ENCODE data around the gene RYR2.
"Not testable (repeated sequence)": the region's sequence is repeated elsewhere in the genome, so short reads cannot be mapped to it uniquely, and the experiment has no call there.

RYR2 gene

DNA sequence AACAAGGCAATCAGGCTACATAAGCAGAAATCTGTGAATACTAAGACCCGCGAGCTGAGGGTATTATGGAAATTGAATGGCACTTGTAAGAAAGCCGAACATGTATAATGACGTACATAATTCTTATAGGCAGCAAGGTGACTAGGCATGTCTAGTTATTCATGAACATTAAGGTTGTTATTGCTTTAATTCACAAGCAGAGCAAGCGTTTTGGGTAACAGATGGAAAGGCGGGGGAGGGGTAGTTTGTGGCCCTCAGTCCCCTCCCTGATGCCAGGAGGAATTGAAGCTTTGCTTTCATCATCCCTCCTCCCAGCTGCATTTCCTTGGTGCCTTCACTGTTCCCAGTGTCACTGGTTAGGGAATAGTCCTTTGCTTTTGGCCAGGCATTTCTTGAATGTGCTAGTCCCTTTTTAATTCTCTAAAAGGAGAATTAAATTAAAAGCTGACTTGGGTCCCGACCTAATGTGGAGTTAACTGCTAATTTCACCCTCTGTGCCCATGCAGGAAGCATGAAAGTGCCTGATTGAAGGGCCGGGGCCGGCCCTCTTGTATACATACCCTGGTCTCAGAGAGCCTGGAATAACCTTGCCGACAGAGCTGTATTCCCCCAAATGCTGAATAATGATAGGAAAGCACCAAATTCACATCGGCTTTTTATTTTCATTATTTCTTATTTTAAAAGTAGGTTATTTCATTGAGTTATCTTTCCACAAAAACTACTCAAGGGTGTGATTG, 42.5 kb downstream of the RYR2 start:
- no peak for DNase-seq (ENCODE audit: low spot score)

DNA sequence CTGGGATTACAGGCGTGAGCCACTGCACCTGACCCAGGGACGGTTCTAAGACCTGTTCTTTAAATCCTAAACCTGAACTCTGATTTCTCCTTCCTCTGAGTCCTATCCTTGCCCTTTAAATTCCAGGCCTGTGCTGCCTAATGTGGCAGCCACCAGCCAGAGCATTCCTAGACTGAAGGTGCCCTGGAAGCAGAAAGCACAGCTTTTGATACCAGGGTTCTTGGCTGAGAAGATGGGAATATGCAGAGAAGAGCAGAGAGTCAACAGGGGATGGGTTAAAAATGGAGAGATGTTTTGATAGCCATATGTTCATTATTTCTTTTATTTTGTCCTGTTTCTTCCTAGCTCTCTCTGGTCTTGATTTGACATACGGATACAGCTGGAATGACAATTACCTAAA, 49.7 kb downstream of the RYR2 start:
- DNase-seq (ENCODE audit: low spot score), result no peak

DNA sequence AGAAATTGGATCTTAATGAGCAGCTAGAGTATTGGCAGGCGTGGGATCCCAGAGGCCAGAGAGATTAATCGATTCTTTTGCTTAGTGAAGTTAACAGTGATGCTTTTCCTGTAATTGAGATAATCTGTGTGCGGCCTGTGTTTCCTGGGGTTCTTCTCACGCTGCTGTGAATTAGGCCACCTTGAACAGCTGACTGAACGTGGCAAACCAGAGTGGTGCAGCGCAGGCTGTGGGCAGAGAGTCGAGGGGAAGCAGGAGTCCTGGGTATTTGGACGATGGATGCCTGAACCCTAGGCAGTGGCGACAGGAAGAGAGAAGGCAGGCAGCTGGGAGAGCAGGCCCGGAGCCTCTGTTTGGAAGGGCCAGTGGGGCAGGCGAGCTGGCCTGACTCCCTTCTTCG, 51.7 kb downstream of the RYR2 start:
- no peak for DNase-seq (ENCODE audit: low spot score)

DNA sequence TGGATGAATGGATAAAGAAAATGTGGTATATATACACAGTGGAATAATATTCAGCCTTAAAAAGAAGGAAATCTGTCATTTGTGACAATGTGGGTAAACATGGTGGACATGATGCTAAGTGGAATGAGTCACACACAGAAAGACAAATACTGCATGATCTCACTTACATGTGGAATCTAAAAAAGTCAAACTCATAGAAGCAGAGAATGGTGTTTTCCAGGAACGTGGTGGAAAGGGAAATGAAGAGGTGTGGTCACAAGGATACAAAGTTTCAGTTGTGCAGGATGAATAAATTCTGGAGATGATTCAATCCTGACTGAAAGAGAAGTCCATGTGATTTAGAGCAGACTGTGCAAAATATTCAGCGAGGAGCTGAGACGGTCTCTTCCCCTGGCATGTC, 56.6 kb downstream of the RYR2 start:
- no peak for DNase-seq (ENCODE audit: low spot score)

DNA sequence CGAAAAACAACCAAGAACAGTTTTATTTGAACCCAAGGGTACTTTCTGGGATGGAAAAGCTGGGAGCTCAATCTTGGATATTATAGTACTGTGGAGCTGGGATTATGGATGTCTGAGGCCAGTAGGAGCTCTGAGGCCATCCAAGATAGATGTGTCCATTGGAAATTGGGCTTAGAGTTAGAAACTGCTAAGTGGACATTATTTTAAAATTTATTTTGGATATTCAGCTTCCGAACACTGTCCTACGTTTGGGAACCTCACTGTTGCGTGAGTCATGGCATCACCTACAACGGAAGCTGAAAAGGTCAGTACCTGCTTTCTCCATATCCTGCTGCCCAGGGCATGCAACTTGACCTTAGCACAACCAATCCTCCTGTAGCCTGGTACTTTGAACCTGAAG, 61.0 kb downstream of the RYR2 start:
- no peak for DNase-seq (ENCODE audit: low spot score)

DNA sequence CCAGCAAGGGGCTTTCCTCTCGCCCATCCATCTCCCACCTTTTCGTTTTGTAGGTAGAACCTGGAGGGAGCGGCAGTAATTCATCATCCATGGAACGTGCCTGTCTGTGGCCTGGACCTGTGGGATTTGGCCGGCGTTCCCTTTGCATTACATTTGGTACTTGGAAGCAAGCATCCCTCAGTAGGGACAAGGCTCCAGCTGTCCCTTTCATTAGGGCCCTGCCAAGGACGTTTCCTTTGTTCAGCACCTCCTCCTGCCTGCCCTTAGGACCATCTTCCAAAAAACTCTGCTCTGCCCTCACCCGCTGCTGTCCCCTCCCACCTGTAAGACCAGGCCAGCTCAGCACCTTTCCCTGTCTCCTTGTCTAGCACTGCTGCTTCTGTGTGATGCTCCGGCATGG, 62.1 kb downstream of the RYR2 start:
- DNase-seq (ENCODE audit: low spot score), result no peak

DNA sequence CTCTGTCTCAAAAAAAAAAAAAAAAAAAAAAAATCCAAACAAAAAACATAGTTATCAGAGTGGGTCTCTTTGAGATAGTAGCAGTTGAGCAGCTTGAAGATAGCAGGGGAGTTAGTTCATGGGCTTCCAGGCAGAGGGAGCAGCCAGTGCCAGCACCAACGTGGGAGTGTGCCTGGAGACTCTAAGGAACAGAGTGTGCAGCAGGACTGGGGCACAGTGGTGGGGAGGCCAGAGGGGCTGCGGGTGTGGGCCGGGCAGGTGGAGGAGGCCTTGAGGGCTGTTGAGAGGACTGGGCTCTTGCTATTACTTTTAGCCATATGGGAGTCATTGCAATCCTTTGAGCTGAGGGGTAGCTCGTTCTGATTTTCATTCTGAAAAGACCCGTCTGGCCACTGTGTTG, 63.8 kb downstream of the RYR2 start:
- no peak for DNase-seq (ENCODE audit: low spot score)

DNA sequence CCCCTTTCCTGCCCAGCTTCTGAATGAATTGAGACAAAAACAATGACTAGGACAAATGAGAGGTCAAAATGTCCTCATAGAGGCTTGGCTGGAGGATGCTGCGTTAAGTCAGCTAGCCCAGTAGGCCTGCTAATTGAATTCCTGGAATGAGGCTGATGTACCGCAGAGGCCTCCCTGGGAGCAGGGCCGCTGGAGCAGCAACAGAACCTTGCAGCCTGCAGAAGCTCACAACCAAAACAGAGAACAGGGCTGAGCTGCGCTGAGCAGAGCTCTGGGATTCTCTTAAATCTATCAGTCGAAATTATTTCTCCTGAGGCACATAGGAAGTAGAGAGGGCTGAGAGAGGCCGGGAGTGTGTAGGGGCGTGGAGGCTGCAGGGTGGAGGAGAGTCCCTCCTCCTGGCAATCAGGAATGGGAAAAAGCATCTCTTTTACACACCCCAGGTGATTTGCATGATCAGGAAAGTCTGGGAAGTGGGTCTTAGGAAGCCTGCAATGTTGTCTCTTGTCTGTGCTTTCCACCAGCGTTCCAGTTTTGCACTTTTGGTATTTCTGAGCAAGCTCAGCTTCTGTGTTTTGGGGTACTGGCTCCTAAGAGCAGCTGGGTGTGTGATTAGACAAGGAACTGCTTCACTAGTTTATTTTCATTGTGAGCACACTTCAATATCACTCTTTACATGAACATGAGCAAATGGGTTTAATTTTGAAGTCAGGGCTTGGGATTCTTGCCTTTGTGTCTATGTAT, 66.5 kb downstream of the RYR2 start:
- no peak for DNase-seq (ENCODE audit: low spot score)

DNA sequence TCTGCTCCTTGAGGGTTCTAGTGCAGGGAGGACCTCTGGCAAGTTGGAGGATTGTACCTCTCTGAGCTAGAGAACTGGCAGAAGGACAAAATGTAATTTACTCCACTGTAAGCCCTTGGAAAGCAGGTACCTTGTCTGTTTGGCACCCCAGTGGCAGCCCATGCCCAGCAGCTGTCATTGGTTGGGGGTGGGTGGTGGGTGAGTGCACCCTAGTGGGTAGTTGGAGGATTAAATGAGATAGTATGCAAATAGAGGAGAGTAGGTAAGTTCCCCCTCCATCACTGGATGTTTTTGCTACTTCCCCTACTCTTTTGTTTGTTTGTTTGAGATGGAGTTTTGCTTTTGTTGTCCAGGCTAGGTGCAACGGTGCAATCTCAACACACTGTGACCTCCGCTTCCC, 69.8 kb downstream of the RYR2 start:
- no peak for DNase-seq (ENCODE audit: low spot score)

DNA sequence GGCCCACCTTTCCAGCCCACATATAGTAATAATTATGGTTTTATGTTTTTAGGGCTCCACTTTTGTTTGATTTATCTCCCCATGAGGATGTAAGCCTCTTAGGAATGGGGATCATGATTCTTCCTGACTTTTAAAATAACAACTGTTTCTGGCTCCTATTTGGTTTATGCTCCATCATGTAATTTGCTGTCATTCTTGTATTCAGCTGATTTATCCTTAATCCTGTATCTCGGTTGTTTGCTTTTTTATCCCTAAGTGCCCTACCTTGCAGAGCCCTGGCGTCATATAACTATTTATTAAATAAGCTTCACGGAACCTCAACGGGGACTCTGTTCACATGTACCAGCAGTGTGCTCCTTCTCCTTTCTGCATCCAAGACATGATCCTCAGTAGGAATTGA, 70.7 kb downstream of the RYR2 start:
- no peak for DNase-seq (ENCODE audit: low spot score)

DNA sequence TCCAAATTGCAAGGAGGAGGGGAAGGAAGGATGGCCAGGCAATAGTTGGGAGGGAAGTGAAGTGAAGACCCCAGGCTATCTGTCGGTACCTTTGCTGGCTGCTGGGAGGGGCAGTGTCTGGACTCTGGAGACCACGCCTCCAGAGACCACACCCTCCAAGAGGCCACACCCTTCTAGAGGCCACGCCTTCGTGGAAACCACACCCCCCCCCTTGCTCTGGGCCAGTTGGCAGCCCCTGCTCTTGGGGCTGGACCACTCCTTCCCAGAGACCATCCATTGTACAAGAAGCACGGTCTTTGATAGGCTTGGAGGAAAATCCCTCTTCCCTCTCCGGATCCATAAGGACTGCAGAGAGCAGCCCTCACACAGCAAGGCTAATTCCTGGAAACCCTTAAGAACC, 73.1 kb downstream of the RYR2 start:
- DNase-seq (ENCODE audit: low spot score), result no peak

DNA sequence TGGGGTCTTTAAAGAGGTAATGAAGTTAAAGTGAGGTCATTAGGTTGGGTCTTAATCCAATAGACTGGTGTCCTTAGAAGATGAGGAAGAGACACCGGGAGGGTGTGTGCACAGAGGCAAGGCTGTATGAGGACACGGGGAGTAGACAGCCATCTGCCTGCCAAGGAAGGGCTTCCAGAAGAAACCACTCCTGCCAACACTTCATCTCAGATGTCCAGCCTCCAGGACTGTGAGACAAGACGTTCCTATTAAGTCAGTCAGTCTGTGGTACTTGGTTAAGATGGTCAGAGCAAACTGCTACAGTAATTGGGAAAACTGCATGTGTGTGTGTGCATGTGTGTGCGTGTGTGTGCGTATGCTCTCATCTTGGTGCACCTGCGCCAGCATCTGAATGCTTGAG, 77.1 kb downstream of the RYR2 start:
- DNase-seq (ENCODE audit: low spot score), result no peak

DNA sequence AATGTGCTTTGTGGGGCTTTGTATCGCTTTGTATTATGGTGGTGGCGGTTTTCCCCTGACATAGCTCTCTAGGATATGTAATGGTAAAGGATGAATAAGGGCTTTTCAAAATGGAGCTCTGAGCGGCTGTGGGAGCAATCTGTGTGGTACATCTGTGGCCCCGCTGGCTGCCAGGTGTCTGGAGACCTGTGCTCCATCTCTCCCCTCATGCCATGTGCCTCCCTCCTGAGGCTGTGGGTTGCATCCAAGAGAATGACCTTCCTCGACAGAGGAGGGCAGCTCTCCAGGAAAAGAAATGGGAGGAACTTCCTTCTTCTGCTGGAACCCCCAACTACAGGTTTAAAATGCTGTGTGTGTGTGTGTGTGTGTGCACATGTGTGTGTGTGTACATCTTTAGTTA, 78.7 kb downstream of the RYR2 start:
- DNase-seq (ENCODE audit: low spot score), result no peak

DNA sequence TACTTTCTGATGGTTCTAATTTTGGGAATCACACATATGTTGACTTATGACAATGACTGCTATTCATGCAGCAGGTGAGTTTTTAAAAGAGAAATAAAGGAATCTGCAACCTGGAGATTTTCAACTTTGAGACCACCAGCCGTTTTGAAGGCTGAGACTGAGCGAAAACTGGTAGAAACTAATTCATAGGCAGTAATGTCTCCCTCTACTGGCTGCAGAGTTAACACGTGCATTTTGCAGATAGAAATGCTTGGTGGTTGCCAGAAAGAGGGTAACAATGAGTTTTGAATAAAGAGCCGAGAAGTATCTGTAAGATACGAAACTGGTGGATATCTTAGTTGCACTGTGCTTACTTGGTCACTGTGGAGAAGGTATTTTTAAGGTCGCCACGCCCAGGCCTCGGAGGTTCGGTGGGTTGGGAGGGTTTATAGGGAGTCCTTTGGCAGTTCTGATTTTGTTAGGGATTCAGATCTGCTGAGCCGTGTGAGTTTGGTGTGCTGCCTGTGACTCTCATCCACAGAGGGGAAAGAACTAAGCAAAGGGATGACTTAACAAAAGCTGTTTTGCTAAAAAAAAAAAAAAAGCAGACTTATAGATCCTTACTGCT, 83.0 kb downstream of the RYR2 start:
- no peak for DNase-seq (ENCODE audit: low spot score)

DNA sequence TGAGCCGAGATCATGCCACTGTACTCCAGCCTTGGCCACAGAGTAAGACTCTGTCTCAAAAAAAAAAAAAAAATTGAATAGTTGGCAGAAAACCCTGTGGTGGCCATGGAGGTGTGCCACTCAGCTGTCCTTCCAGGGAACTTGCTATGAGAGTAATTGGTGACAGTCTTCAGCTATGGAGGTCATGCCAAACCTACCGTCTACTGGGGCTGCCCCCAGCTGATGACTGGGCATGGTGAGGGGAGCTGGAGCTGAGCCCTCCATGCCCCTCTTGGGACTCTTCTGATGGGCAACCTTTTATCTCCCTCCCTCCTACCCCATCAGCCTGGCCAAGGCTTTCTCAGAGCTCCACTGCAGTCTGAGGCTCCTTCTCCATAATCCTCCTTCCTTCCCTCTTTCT, 84.2 kb downstream of the RYR2 start:
- no peak for DNase-seq (ENCODE audit: low spot score)

DNA sequence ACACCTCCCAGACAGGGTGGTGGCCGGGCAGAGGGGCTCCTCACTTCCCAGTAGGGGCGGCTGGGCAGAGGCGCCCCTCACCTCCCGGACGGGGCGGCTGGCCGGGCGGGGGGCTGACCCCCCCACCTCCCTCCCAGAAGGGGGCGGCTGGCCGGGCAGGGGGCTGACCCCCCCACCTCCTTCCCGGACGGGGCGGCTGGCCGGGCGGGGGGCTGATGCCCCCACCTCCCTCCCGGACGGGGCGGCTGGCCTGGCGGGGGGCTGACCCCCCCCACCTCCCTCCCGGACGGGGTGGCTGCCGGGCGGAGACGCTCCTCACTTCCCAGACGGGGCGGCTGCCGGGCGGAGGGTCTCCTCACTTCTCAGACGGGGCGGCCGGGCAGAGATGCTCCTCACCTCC, 85.3 kb downstream of the RYR2 start:
- DNase-seq (ENCODE audit: low spot score), result not testable (repeated sequence)

DNA sequence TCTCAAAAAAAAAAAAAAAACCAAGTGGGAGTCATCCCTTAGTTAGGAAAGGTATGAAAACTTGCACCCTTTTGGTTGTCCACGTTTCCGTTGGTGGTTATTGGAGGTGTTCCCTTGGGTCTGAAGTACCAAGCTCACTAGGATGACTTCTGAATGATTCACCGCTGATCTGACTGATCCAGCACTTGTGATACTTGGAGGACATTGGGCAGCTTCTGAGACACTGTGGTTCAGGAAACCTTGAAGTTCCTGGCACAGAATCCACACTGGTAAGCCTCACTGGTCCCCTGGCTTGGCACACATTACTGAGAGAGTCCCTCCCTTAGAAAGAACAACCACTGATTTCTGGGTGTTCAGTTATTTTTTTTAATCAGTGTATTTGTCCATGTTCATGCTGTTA, 91.9 kb downstream of the RYR2 start:
- no peak for DNase-seq (ENCODE audit: low spot score)

DNA sequence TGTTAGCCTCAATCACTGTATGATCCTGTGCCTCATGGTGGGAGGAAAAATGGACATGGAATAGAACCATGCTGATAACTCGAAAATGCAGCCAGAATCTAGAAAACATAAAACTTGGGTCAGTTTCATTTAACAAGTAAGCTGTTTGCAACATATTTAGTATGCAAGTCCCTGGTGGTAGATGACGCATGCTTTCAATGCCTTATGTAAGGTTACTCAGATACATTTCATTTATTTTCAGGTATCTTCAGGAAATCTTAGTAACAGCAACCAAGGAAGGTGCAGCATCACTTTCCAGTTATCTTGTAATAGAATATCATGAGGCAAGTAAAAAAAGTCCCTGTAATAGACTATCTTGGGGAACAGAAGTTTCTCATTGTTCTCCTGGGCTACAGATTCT, 92.9 kb downstream of the RYR2 start:
- DNase-seq (ENCODE audit: low spot score), result no peak

DNA sequence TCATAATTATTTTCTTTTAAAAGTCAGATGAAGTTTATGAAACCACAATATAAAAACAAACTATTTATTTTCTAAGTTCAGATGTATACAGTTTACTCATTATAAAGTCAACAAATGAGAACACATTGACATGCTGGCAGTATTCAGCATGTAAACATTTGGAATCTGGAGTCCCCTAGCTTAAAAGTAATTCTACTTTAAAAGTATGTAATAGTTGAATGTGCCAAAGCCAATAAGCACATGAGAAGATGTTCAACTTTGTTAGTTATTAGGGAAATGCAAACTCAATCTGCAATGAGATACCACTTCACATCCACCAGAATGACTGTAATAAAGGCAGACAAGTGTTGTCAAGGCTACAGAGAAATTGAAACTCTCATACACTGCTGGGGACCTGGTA, 96.6 kb downstream of the RYR2 start:
- no peak for DNase-seq (ENCODE audit: low spot score)

DNA sequence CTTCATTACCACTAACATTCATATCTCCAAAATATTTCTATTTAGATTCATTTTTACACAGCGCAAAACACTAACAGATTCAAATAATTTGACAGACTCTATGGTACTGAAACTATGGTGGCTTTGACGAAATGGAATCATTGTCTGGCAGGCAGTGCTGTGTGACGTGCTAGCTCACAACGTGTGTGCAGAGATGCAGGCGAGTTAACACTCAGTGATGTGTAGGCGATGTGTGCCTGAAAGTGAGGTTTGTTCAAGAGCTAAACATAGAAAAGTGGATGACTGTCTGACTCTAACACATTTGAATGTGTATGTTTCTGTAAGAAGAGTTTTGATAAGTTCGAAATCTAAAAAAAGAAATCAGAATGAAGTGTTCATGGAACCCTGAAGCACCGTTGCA, 97.7 kb downstream of the RYR2 start:
- DNase-seq (ENCODE audit: low spot score), result no peak

DNA sequence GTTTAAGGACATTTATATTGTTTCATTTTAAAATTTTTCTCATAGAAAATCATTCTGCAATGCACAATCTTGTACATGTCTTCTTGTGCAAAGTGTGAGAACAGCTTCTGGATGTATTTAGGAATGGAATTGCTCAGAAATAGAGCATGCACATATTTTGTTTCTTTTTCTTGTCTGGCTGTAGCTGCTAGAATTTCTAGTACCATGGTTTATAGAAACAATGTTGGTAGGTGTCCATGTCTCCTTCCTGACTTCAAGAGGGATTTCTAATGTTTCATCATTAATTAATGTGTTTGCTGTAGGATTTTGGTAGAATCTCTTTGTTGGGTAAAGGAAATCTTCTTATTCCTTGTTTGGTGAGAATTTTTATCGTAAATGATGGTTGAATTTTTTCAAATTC, 99.0 kb downstream of the RYR2 start:
- DNase-seq (ENCODE audit: low spot score), result no peak

DNA sequence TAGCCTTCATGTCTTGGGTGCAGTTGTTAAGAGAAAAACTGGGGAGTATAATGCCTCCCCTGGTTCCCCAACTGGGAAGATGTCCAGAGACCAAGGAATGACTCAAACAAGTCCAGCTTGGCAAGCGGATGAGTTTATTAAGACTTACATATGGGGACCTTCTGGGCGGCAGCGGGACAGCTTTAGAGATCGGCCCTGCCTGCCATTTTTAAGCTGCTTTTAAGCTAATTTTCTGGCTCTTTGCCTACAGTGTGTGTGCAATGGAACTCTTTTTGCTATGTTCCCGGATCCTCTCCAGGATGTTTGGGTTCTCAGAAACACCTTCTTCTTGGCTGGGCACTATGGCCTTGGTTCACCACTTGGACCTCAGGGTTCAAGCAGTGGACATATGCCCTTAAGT, 99.5 kb downstream of the RYR2 start:
- no peak for DNase-seq (ENCODE audit: low spot score)

DNA sequence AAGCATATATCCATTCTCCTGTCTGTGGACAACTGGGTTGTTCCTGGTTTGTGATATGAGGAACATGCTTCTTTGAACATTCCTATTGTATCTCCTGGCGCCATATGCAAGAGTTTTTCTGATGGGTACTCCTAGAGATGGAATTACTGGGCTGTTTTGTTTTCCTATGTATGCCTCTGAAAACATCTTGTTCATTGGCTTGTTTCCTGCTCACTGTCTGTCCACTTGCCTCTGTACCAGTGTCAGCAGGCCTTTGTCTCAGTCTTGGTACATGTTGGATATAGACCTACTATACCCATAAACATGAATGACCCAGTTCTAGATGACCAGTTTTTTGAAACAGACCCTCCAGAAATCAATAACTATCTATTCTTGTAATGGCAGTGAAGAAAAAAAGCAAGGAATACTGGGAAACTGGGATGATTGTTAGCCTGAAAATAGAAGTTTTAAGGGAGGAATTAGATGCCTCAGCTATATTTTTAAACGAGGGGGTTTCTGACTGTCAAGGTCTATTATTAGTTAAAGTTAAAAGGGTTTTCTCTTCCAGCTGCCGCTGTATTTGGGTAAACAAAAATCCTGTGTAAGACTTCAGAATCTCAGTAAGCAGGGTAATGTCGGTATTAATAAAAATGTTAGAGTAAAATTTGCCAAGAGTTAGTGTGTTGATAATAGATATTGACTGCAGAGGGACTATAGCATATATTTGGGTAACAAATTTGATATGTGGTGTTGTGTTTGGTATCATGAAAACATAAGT, 103.6 kb downstream of the RYR2 start:
- DNase-seq (ENCODE audit: low spot score), result no peak

Data from kidney capillary endothelial cell (primary cell).